GM19240 (cell line): Measurements from ENCODE around the gene SPTBN1.
"Not testable (repeated sequence)": the region's sequence is repeated elsewhere in the genome, so short reads cannot be mapped to it uniquely, and the experiment has no call there.

Experiments used
- DNase-seq: peaks from one replicate; pipeline ENCODE4 v3.0.0; 2011; ENCODE audit warnings: low spot score; ENCODE audit not compliant: insufficient read length

The SPTBN1 gene

DNA sequence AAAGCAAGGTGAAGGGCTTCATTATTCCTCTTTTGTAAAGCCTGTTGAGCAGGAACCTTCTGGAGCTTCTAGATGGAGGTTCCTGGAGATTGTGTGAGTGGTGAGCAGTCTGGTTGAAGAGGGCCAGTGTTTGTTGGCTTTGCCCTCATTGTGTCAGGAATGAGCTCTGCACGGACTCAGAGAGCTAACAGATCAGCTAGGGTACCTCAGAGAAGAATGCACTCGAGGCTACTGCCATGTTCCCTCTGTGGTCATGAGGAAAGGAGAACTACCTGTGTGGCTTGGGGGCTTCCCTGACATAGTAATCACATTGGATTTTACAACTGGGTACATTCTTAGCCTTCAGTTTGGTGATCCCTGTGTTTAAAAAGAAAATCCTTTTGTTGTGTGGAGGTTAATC is 46.6 kb downstream of the SPTBN1 start:
- no peak for DNase-seq

DNA sequence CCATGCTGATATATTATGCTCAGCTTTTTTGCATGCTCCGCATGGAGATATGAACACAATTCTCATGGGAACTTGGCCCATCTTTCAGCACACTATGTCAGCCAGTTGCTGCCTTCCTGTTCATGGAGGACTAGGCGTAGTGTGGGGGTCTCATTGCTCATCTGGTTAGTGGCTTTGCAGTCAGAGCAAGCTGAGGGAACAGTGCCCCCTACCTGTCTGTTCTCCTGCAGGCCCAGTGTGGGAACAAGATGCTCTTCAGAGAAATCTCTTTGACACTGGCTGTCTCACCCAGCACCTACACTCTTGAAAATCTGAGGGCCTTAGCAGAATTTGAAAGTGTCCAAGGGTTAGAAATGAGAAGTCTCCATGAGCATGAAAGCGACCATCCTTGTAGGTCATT is 47.1 kb downstream of the SPTBN1 start:
- DNase-seq, result peak; percentile 26

DNA sequence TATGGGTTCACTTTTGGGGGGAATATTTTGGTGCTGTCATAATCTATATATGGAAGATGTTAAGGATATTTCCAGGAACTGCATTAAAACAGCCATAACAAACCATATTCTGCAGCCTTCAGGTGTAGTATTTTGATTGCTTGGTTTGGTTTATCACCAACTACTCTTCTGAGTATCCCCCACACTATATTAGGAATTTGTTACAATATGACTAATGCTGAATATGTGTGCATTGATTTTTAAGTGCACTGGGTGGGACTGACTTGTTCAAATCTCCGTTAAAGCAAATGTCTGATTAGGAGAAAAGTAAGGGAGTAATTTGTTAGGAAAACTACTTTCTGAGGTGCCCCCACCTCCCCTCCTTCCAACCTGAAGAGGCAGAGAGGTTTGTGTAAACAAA is 47.7 kb downstream of the SPTBN1 start:
- no peak for DNase-seq

DNA sequence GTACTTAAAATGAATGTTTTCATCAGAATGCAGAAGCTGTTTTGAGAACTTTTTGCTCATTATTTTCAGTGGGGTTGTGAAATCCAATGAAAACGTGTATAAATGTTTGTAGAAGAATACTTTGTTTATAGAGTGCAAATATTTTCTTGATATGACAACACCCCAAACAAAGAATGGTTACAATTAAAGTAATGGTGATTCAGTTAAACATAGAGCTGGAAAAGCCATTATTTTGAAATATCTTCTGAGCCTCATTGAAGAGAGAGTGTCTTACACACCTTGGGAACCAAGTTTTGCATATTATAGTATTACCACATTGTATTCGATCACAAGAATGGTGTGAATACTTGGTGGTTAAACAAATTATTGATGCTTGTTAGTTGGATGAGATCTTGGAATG is 48.7 kb downstream of the SPTBN1 start:
- DNase-seq, result no peak

DNA sequence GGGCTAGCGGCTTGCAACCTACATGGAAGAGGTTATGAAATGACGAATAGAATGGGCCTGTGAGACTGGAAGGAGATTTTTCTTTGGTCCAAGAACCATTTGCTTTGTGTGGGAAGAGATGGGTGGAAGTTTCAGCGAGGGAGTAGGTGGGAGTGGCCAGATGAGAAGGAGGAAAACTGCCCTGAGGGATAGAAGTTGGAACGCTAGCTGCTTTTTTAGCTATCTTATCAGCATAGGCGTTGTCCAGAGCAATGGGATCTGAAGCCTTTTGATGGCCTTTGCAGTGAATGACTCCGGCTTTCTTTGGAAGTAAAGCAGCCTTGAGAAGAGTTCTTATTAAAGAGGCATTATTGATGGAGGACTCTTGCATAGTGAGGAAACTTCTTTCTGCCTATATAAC is 52.4 kb downstream of the SPTBN1 start:
- no peak for DNase-seq

DNA sequence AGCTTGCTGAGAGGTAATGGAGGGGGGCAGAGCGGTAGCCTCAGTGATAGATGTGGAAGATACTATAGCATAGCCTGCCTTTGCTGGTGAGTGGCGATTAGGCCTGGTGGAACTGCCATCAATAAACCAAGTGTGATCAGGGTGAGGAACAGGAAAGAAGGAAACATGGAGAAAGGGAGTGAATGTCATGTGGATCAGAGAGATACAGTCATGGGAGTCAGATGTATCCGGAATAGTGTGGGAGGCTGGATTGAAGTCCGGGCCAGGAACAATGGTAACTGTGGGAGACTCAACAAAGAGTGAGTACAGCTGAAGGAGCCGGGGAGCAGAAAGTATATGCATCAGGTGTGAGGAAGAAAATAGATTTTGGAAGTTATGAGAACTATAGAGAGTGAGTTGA is 52.9 kb downstream of the SPTBN1 start:
- not testable (repeated sequence) for DNase-seq

DNA sequence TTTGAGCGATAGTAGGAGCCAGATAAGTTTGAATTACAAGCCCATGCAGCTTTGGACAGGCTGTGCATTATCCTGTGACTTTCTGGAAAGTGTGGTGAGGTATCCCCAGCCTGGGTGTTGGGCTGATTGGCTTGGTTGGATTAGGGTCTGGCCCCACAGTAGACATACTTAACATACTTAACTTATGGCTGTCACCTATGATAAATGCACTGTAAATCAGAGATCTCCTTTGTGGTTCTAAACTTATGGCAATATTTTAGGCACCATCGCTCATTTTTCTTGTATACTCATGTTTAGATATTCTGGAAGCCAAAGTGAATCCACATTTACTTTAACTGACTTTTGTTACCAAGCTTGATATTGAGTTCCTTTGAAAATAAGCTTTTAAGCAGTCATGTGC is 54.8 kb downstream of the SPTBN1 start:
- DNase-seq, result no peak

DNA sequence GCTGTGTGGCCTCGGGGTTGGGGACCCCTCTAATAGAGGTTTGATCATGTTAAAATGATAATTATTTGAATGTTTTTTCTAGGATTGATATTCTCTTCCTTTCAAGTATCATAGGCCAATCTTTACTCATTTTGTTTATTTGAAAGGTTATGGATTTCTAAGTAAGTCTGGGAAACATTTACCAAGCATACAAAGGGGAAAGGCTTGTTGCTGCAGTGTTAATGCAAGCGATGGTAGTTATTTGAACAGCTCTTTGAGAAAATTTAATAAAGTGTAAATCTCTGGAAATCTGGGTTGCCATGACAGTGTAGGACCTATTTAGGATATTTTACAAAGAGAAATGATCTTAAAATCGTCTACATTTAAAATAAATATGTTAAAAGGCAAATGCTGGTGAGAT is 56.1 kb downstream of the SPTBN1 start:
- no peak for DNase-seq

DNA sequence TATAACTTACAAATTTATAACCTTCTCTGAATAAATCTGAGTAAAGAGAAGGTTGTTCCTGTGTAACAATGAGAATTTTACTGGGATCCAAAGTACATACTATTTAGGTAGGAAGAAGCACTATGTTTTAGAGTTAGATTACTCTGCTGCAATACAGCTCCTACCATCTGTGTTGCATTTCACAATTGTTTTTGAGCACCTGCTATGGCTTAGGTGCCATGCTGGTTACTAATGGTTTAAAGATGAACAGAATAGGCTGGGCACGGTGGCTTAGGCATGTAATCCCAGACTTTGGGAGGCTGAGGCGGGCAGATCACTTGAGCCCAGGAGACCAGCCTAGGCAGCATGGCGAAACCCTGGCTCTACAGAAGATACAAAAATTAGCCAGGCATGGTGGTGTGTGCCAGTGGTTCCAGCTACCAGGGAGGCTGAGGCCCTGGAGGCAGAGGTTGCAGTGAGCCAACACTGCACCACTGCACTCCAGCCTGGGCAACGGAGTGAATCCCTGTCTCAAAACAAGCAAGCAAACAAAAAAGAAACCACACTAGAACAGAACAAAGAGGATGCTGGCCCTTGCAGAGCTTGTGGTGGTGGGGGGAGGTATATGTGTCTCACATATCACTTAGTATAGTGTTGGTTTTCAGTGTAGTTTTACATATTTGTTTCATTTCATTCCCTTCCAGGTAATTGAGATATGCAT is 56.7 kb downstream of the SPTBN1 start:
- no peak for DNase-seq

DNA sequence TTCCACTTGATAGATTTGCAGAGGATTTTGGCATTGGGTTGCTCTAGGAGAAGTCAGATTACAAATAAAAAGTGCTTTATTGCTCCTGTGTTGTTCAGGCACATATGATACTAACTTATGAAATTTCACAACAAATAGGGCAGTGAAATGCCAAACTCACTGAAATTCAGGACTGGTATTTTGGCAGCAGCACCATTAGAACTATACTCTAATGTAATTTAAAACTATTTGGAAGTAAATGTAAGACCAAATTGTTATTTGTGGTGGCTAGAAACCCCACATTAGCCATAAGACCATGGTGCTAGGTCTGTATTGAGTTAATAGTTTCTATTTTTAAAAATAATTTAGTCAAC is 57.2 kb downstream of the SPTBN1 start:
- no peak for DNase-seq

DNA sequence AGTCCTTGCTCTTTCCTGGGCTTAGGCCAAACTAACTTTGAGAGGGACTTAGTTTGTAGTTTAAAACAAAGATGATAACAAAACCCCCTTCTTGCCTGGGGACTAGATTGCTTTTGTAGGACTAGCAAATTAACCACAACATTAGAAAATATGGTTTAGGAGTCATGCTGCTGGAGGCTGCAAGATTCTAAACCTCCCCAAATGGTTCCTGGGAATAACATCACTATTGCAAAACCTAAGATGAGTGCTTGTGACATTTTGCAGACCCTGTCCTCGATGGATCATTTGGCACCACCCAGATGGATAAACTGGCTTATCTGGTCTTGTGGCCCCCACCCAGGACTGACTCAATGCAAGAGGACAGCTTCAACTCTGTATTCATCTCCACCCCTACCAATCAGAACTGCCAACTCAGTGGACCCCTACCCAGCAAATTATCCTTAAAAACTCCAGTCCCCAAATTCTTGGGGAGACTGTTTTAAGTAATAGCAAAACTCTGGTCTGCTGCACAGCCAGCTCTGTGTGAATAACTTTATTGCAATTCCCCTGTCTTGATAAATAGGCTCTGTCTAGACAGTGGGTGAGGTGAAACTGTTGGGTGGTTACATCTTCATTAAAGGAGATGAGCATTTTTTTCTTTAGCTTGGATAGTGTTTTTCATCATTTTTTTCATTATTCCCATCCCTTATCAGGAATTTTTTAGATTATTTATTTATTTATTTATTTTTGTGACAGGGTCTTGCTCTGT is 58.9 kb downstream of the SPTBN1 start:
- no peak for DNase-seq

DNA sequence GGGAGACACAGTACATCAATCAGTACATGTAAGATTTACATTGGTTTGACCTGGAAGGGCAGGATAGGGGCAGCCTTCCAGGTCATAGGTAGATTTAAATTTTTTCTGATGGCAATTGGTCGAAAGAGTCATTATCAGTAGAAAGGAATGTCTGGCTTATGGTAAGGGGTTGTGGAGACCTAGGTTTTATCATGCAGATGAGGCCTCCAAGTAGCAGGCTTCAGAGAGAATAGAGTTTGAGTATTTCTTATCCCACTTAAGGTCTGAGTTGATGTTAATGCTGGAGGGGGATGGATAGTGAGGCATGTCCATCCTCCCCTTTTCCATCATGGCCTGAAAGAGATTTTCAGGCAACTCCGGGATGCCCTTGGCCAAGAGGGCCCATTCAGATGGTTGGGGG is 60.7 kb downstream of the SPTBN1 start:
- no peak for DNase-seq

DNA sequence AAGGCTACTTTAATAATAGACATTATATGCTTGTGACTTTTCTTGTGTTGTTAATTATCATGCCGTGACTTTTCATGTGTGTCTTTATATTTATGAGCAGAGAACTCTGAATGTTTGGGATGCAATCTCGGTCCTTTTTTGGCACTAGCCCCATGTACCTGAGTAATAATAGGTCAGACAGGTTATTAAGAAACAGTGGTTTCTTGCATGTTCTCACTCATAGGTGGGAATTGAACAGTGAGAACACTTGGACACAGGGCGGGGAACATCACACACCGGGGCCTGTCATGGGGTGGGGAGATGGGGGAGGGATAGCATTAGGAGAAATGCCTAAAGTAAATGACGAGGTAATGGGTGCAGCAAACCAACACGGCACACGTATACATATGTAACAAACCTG is 61.9 kb downstream of the SPTBN1 start:
- DNase-seq, result not testable (repeated sequence)

DNA sequence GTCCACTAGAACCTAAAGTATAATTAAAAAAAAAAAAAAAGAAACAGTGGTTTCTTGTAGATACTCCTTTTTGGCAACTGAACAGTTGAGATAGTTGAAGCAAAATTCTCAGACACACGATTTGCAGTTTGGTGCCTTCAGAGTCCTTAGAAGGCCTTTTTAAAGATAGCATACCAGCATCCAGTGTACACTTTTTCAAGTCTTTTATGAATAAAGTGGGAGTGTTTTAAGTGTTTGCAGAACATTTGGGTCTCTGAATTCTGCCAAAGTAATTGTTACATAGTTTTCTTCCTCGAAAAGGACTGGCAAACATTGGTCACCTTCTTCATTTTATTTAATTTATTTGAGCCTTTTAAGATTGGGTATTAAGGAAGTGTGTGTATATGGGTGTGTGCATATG is 62.3 kb downstream of the SPTBN1 start:
- no peak for DNase-seq

DNA sequence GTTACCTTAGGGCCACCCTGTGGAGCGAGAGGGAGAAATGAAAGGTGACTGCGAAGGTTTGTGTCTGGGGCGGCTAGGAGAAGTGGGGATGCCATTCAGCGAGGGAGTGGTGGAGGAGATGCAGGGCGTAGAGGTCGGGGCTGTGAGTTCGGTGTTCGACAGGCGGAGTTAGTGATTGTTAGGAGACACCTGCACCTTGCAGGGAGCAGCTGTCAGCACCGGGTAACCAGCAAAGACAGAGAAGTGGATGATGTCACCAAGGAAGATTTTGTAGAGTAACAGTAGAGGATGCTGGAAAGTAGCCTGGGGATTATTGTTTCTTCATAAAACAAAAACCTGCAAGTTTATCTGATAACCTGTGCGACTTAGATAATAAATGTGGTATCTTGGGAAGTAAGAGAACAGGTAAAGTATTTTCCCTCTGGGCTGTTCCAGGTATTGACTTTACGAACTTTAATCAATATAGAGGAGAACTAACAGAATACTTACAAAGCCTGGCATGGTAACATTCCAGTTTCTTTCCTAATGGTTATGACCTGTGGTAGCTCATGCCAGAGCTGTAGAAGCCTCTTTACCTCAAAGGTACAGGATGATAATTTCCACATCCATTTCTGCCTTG is 63.8 kb downstream of the SPTBN1 start:
- DNase-seq, result no peak

DNA sequence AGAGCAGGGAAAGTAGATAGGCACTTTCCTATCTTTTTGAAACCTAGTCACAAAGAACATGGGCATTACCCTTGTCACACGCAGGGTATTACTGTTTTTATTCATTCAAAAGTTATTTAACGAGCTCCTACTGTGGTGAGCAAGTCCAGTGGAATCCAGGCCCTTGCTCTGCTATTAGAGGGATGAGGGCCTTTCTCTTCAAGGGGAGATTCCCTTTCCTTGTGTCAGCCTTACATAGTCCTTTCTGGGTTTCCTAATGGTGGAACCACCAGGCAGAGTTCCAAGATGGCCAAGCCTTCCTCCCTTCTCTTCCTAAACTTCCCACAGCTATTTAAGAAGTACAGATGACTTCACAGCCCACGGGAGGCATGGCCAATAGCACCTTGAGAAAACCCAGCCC is 64.6 kb downstream of the SPTBN1 start:
- DNase-seq, result no peak

DNA sequence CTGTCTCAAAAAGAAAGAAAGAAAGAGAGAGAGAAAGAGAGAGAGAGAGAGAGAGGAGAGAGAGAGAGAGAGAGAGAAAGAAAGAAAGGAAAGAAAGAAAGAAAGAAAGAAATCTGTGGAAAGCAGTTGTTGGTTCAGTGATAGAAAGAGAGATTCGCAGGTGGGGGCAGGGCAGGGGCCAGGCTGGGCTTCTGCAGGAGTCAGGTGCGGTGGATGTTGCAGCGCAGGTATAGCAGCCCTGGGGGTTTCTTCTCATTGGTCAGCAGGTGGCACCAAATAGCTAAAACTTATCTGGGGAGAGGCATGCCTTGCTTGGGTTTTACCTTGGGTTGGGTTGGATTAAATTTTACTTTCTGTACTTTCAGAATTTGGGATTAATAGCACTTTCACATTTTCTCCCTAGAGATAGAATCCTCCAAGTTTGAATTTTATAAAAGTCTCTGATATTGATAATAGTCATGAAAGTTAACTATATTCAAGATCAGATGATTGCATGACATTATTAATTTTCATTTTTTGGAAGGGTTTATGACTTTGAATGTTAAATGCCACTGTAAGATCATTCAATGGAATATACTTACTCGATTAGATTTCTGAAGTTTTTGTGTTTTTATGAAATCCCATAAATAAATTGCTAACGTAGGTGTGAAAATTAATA is 66.6 kb downstream of the SPTBN1 start:
- peak; percentile 29 for DNase-seq

DNA sequence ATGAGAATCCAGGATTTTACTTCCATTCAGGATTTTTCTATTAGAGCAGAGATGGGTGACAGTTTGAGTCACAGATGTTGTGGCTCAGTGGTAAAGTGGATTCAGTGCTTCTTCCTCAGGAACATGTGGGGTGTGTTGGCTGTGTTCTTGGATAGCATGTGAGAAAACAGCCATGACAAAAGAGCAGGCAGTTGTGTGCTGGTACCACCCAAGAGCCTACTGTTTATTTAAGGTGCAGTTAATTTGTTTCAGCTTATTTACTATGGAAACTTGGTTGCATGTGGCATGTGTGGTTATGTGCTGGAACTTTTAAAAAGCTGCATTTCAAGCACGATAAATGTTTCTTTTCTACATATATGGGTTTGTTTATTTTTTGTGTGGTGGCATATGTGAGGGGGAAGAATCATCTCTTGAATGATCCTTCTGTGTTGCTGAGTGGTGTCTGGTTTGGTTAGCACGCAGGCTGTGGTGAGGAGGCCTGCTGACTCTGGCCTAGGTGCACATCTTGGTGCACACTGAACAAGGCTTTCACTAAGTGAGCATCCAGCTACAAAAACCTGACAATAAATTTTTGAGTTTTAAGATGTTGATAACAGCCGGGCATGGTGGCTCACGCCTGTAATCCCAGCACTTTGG is 67.3 kb downstream of the SPTBN1 start:
- DNase-seq, result no peak

DNA sequence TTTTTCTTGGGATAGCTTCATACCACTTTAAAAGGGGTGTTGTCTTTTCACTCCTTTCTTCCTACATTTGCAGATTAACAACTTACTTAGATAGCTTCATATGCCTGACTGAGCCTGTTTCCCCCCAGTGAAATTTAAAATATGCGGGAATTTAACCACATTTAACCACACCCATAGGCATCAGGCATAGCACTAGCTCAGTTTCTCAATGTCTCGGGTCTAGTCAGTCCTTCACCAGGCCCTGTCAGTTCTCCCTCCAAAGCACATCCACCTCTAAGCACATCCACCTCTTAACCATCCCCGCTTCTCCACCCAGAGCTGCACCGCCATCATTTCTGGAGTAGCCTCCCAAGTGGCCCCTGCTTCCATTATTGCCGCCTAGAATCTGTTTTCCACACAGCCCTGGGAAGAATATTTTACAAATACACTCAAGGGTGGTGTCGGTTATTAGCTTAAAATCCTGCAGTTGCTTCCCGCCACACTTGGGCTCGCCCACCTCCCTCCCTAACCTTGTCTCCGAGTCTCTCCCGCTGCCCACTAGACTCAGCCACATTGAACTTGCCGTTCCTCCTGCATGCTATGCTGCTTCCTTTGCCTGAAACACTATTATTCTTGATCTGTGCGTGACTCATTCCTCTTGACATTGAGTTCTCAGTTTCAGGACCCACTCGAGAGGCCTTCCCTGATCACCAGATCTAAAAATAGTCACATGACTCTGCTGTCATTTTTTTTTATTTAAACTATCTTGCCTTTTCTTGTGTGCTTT is 68.3 kb downstream of the SPTBN1 start:
- peak; percentile 17 for DNase-seq

DNA sequence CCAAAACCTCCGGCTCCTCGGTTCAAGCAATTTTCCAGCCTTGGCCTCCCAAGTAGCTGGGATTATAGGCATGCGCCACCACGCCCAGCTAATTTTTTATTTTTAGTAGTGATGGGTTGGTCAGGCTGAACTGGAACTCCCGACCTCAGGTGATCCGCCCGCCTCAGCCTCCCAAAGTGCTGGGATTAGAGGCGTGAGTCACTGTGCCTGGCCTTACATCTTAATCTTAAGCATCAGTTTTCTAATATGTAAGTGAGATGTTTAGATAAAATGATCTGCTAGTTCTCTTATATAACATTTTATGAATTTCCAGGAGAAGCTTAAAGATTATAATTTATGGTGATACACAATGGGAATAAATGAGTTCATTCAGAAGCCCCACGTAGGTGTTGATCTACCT is 69.2 kb downstream of the SPTBN1 start:
- no peak for DNase-seq

DNA sequence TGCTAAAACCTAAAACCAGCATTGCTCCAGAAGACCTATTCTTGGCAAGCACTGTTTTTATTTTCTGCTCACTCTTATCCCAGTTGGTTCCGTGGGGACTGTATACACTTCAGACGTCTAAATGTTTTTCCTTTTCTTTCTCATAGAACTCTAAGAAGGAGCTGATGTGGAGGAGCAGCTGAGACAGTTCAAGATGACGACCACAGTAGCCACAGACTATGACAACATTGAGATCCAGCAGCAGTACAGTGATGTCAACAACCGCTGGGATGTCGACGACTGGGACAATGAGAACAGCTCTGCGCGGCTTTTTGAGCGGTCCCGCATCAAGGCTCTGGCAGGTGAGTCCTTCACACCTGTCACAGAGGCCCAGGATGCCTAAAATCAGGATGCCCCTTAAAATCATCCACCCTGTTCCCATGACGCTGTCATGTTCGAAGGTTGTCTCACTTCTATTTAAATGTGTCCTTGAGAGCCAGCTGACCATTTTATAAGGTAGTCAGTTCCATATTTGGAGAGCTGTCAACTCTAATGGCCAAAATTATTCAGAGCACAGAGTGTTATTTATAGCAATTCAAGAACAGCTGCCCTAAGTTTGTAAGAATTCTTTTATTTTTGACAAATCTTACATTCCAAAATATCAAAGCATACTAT is 70.2 kb downstream of the SPTBN1 start:
- DNase-seq, result no peak
